ENCODE measurements around the gene EFNA1. TPM values are rescaled to one million over a fixed set of nuclear protein-coding genes. Genes with fewer than 3 reads are reported as not detected.

EFNA1 gene
- total and polyA plus RNA-seq, 2 of the 13 experiments (the other 11 are each of a cell fraction or from before 2014, with no cell fraction given): 81.8 to 874 TPM

GRCh38 chr1:155172732-155173477 is 45.2 kb downstream of the EFNA1 start, which contains the start of gene KRTCAP2 (continued):
- peak; percentile 42; the same call in 1 of the 2 replicates for TF ChIP-seq FOXJ3 (CRISPR knock-in tag; IDR thresholded peaks at IDR 0.05; ENCODE audit: borderline replicate concordance)
- no peak for TF ChIP-seq ZKSCAN1 (IDR thresholded peaks at IDR 0.05; ENCODE audit: low read length)
- no peak for TF ChIP-seq NR1H2 (CRISPR knock-in tag; IDR thresholded peaks at IDR 0.05; ENCODE audit: borderline replicate concordance, low read depth)
- TF ChIP-seq DDIT3 (CRISPR knock-in tag; IDR thresholded peaks at IDR 0.05): no peak
- 0 out of 2 replicates have a peak, but pooled peaks have one; percentile 55 for TF ChIP-seq ZNF572 (CRISPR knock-in tag; IDR thresholded peaks at IDR 0.05)
- peak; percentile 61 for TF ChIP-seq CEBPG (CRISPR knock-in tag; IDR thresholded peaks at IDR 0.05)
- TF ChIP-seq NFIB (CRISPR knock-in tag; IDR thresholded peaks at IDR 0.05; ENCODE audit: borderline replicate concordance): no peak
- TF ChIP-seq ZNF275 (CRISPR knock-in tag; IDR thresholded peaks at IDR 0.05; ENCODE audit: borderline replicate concordance): peak; percentile 75; the same call in 1 of the 2 replicates
- TF ChIP-seq HNF1B (CRISPR knock-in tag; IDR thresholded peaks at IDR 0.05): peak; percentile 92
- peak; percentile 82; the same call in 1 of the 2 replicates for TF ChIP-seq TSC22D2 (CRISPR knock-in tag; IDR thresholded peaks at IDR 0.05; ENCODE audit: borderline replicate concordance)
- TF ChIP-seq ZBTB42 (CRISPR knock-in tag; IDR thresholded peaks at IDR 0.05): 0 out of 2 replicates have a peak, but pooled peaks have one; percentile 83
- no peak for TF ChIP-seq GPN1 (CRISPR knock-in tag; IDR thresholded peaks at IDR 0.05; ENCODE audit: borderline replicate concordance)
- peak; percentile 93 for TF ChIP-seq AGO2 (optimal IDR thresholded peaks at IDR 0.05; ENCODE audit: low read depth, low read length)
- no peak for TF ChIP-seq ATF7 (IDR thresholded peaks at IDR 0.05)
- no peak for TF ChIP-seq ATF7 (CRISPR knock-in tag; IDR thresholded peaks at IDR 0.05)
- TF ChIP-seq ZNF644 (CRISPR knock-in tag; IDR thresholded peaks at IDR 0.05; ENCODE audit: low read depth): no peak
- no peak for TF ChIP-seq ZNF3 (CRISPR knock-in tag; IDR thresholded peaks at IDR 0.05)
- TF ChIP-seq ZNF563 (CRISPR knock-in tag; IDR thresholded peaks at IDR 0.05): 0 out of 2 replicates have a peak, but pooled peaks have one; percentile 23
- peak; percentile 48; the same call in 1 of the 2 replicates for TF ChIP-seq MXD4 (CRISPR knock-in tag; IDR thresholded peaks at IDR 0.05)
- peak; percentile 95 for TF ChIP-seq KAT8 (CRISPR knock-in tag; IDR thresholded peaks at IDR 0.05)
- TF ChIP-seq KMT2A (CRISPR knock-in tag; IDR thresholded peaks at IDR 0.05): peak; percentile 64; the same call in 1 of the 2 replicates
- no peak for TF ChIP-seq ZFP36 (IDR thresholded peaks at IDR 0.05; ENCODE audit: borderline replicate concordance, low read depth, low read length, partially characterized antibody)
- no peak for TF ChIP-seq ZNF276 (CRISPR knock-in tag; IDR thresholded peaks at IDR 0.05; ENCODE audit: low read depth)
- TF ChIP-seq ZNF205 (CRISPR knock-in tag; IDR thresholded peaks at IDR 0.05): peak; percentile 91; the same call in 1 of the 2 replicates
- peak; percentile 13; the same call in 1 of the 2 replicates for TF ChIP-seq RARA (CRISPR knock-in tag; IDR thresholded peaks at IDR 0.05)
- TF ChIP-seq SRSF1 (optimal IDR thresholded peaks at IDR 0.05; ENCODE audit: low read depth, low read length): peak; percentile 81

Data from HepG2 (cell line).